Activated CD4-positive, alpha-beta T cell treated with anti-CD3 and anti-CD28 coated beads, Interleukin-10, Interleukin-2, amounts not matched to agents 100 ng/mL and 50 ng/mL, durations not matched to agents 16 hours and 8 hours (primary cell): ENCODE results near the gene ADAMTS7.
"Not testable (repeated sequence)": the region's sequence is repeated elsewhere in the genome, so short reads cannot be mapped to it uniquely, and the experiment has no call there.

ENCODE experiments used
- DNase-seq: peaks from one replicate; pipeline ENCODE4 v3.0.0-alpha.2; 2020

ADAMTS7 gene

DNA sequence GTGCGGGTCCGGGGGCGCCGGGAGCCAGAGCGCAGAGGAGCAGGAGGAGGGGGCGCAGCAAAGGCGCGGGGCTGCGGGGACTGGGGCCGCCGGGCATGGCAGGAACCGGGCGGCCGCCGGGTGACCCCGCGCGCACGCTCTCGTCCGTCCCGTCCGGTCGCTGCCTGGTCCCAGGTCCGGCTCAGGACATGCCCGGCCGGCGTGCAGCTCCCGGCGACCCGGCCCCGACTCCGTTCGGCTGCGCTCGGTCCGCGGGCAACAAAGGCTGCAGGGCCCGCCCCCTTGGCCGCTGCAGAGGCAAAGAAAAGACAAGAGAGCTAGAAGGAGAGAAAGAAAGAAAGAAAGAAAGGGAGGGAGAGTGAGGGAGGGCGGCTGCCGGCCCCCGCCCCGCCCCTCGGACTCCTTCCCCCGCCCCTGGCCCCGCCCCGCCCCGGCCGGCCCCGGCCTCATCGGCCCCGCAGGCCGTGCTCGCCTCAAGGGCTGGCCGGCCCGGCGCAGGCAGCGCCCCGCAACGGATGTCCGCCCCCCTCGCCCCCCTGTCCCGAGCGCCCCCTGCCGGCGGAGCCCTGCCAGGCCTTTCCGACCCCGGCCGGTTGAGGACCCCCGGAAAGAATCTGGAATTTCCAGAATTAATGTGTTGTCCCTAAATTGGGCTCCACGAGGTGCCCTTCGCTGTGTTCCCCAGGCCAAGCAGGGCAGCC is at the start of gene ADAMTS7:
Gene ADAMTS7, minus strand, starts transcription at position 341 of the 701 bp plus-strand sequence. Its CDS starts 244 bp downstream, at position 97.
- DNase-seq: peak; percentile 53

DNA sequence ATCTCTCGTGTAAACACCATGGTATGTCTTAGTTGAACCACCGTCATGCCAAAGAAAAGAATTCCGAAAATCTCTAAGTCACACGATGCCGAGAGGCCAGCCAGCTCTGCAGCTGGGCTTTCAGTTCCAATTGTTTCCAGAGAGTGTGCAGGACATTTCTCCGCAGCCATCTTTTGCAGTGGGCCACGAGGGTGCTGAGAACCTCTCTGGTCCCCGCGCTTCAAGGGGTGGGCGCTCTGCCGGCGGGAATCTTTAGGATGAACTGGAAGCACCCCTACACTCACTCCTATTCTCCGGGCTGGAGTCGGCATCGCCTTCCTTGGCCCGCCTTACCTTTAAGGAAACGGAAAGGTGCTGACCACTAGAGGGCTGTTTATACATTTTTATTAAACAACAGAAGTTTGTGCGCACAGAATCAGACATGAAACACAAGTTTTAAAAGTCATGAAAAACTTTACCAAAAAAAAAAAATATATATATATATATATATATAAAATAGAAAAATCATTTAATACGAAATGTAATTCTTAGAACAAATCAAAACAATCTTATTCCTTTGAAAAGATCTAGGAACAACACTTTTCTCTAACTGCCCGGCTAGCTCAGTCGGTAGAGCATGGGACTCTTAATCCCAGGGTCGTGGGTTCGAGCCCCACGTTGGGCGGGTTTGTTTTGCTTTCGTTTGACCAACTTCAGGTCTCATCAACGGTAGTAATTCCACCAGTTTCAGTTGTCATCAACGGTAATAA is 48.9 kb upstream of the ADAMTS7 start:
- DNase-seq: peak; percentile 87

DNA sequence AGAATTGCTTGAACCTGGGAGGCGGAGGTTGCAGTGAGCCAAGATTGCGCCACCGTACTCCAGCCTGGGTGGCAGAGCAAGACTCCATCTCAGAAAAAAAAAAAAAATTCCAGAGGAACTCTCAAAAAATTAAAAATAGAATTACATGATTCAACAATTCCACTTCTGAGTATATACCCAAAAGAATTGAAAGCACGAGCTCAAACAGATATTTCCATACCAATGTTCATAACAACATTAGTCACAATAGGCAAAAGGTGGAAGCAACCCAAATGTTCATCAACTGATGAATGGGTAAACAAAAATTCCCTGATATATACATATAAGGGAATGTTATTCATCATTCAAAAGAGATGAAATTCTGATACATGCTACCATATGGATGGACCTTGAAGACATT is 44.5 kb upstream of the ADAMTS7 start:
- no peak for DNase-seq

- no peak for DNase-seq
Measured at GRCh38 chr15:78854833-78855372, 43.6 kb upstream of the ADAMTS7 start.

DNA sequence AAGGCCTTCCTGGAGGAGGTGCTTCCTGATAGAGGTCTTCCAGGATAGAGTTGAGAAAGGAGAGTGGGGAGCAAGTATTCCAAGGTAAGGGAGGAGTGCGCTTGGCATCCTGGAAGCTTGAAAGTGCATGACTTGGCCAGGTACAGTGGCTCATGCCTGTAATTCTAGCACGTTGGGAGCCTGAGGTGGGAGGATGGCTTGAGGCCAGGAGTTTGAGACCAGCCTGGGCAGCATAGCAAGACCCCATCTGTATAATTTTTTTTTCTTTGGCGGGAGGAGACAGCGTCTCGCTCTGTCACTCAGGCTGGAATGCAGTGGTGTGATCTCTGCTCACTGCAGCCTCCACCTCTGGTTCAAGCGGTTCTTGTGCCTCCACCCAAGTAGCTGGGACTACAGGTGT is 42.2 kb upstream of the ADAMTS7 start:
- DNase-seq: no peak

DNA sequence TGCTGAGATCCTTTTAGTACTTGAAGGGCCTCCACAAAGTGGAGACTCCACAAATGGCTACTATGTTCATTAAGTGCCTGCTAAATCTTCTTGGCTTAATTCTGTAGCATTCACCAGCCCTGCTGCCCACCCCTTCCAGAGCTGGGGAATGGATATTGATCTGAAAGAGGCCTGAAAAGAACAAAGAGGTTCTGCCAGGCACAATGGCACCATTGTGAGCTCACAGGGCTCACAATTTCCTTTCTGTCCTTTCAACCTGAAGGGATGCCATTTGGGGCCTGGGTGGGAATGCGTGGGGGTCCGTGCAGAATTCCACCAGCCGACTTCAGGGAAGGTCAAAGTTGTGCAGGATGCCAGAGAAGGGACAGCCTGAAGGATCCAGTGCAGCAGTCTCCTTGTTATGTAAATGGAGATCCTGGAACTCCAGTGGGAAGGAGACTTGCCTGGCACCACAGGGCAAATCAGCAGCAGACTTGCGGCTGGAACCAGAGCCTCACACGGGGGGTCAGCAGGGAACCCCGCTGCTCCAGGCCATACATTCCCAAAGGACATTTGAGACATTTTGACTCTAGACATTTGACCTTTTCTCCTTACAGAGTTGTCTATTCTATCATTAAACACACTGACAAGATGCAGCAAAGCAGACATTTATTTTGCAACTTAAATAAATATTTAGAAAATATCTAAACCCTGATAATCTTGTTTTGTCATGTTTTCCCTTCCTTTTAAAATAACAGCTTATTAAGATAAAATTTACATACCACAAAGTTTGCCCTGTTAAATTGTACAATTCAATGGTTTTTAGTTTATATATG is 39.9 kb upstream of the ADAMTS7 start:
- DNase-seq: no peak

GRCh38 chr15:78850352-78850751 is 39.1 kb upstream of the ADAMTS7 start:
- DNase-seq: no peak

- not testable (repeated sequence) for DNase-seq
Measured at GRCh38 chr15:78847387-78847906, 36.2 kb upstream of the ADAMTS7 start.

DNA sequence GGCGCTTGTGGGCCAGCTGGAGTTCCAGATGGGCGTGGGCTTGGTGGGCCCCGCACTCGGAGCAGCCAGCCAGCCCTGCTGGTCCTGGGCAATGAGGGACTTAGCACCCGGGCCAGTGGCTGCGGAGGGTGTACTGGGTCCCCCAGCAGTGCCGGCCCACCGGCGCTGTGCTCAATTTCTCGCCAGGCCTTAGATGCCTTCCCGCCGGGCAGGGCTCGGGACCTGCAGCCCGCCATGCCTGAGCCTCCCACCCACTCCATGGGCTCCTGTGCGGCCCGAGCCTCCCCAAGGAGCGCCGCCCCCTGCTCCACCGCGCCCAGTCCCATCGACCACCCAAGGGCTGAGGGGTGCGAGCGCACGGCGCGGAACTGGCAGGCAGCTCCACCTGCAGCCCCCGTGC is 35.6 kb upstream of the ADAMTS7 start:
- DNase-seq: not testable (repeated sequence)

- DNase-seq: no peak
Measured at GRCh38 chr15:78842519-78842918, 31.3 kb upstream of the ADAMTS7 start.

DNA sequence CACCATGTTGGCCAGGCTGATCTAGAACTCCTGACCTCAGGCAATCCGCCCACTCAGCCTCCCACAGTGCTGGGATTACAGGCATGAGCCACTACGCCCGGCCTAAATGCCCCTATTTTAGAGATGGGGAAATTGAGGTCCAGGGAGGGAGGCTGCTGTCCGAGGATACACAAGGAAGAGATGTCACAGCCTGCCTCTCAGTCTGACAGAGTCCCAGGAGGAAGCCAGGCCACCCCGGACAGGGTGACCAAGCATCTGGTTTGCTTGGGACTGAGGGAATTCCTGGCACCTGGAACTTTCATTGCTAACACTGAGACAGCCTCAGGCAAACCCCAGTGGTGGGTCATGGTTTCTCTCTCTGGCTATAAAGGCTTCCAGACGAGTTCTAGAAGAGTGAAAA is 30.6 kb upstream of the ADAMTS7 start:
- no peak for DNase-seq

GRCh38 chr15:78841376-78841706 is 30.1 kb upstream of the ADAMTS7 start:
- DNase-seq: no peak

DNA sequence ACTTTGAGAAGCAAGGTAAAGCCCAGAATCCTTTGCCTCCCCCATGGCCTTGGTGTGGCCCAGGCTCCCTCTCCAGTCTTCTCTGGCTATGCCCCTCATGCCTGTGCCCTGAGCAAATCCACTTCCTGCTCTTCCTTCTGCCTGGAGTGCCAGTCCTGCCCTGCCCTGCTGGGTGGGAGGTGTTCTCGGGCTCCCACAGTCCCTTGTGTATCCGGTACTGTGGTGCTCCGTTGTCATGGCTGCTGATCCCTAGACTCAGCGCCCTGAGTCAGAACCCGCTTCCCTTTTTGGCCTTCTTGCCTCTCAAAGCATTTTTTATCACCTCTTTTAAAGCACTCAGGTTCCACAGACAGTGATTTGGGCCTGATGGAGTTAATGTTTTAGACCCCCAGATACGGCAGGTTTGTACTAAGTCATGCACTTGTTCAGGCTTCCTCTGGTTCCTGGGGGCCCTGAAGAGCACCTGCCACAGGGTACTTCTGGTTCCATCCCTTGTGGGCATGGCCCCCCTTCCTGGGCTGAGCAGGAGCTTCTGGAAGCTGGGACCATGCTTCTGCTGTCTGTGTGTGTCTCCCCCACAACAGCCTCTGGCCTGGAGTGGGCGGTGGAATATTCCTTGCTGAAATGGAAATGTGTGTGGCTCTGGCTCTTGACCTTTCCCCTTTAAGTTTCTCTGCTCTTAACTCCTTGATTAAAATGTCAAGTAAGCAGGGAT is 29.6 kb upstream of the ADAMTS7 start:
- DNase-seq: no peak

GRCh38 chr15:78839151-78839550 is 27.9 kb upstream of the ADAMTS7 start:
- DNase-seq: not testable (repeated sequence)

- DNase-seq: no peak
Measured at GRCh38 chr15:78838489-78838888, 27.2 kb upstream of the ADAMTS7 start.

DNA sequence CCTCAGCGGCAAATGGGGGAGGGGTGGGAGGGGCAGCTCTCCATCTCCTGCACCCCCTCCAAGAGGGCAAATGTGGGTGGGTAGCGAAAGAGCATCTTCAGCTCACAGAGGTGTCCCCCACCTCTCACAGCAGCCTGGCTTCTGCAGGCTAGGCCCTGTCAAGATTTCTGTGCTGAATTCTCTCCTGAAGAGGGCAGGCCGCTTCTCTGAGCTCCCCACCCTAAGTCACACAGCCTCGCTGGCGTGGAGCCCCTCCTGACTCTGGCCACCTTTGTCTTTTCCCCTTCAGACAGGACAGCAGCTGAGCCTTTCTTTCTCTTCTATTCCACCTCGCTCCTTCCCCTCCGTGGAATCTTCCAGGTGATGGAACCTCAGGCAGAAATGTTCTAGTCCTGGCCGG is 26.3 kb upstream of the ADAMTS7 start:
- DNase-seq: no peak

DNA sequence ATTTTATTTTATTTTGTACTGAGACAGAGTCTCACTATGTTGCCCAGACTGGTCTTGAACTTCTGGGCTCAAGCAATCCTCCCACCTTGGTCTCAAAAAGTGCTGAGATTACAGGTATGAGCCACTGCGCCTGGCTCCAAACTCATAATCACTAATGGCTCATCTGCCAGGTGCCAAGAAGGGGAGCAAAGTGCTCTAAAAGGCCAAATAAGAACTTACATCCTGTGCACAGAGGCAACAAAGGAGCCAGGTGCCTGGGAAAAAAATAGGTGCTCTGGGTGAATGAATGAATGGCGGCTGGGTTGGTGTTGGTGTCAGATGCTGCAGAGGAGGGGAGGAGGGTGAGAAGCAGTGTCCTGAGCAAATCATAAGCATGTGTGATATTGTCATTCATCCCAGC is 25.9 kb upstream of the ADAMTS7 start:
- DNase-seq: no peak

GRCh38 chr15:78836333-78836732 is 25.1 kb upstream of the ADAMTS7 start:
- DNase-seq: no peak

DNA sequence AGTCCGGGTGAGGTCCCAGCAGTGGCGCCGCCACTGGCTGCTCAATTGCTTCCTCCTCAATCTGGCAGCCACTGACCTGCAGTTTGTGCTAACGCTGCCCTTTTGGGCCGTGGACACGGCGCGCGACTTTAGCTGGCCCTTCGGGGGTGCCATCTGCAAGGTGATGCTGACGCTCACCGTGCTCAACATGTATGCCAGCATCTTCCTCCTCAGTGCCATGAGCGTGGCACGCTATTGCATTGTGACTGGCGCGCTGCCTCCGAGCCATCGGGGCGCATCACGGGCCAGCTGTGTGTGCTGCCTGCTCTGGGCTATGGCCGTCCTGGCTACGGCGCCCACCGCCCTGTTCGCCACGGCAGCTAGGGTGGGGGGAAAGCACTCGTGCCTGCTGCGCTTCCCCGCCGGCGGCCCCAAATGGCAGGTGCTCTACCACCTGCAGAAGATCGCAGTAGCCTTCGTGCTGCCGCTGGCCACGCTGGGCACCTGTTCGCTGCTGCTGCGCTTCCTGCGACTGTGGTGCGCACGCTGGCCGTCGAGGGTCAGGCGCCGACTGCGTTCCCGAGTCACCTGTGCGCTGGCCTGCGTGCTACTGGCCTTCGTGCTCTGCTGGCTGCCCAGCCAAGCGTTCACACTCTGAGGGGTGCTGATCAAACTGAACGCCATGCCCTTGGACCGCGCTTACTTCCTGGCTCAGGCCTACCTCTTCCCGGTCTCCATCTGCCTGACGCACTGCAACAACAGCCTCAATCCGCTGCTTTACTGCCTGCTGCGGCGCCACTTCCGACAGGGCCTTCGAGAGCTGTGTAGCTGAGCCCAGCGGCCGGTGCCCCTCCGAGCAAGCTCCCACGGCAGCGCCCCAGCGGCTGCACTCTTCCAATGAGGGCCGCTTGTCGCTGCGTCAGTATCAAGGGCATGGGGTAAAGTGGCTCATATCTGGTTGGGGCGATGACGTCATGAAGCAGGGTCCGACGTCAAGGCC is 20.3 kb upstream of the ADAMTS7 start:
- no peak for DNase-seq

- DNase-seq: no peak
Measured at GRCh38 chr15:78830514-78831228, 19.4 kb upstream of the ADAMTS7 start.

GRCh38 chr15:78828920-78829319 is 17.7 kb upstream of the ADAMTS7 start:
- no peak for DNase-seq
